HG03342 (cell line): ENCODE measurements around the gene PARD6G.
"Not testable (repeated sequence)": the region's sequence is repeated elsewhere in the genome, so short reads cannot be mapped to it uniquely, and the experiment has no call there.

Source experiments
- ATAC-seq: cut with Tn5 transposase; IDR thresholded peaks from one replicate; pipeline ENCODE4 v1.9.1; 2021; ENCODE audit warnings: mild to moderate bottlenecking, moderate library complexity; ENCODE audit not compliant: unreplicated experiment

PARD6G gene

GRCh38 chr18:80243204-80243603 lies 4.1 kb downstream of the PARD6G start:
- no peak for ATAC-seq

GRCh38 chr18:80241919-80242777 lies 5.2 kb downstream of the PARD6G start:
- ATAC-seq = no peak

GRCh38 chr18:80239830-80240229 lies 7.5 kb downstream of the PARD6G start:
- no peak for ATAC-seq

GRCh38 chr18:80238651-80239260 lies 8.6 kb downstream of the PARD6G start:
- no peak for ATAC-seq

GRCh38 chr18:80237519-80237918 lies 9.8 kb downstream of the PARD6G start:
- not testable (repeated sequence) for ATAC-seq

GRCh38 chr18:80234398-80234797 lies 12.9 kb downstream of the PARD6G start:
- no peak for ATAC-seq

GRCh38 chr18:80233899-80234298 lies 13.4 kb downstream of the PARD6G start:
- no peak for ATAC-seq

- ATAC-seq = no peak
These were observed 14.0 kb downstream of the PARD6G start for GRCh38 chr18:80233201-80233835.

GRCh38 chr18:80232710-80233109 lies 14.6 kb downstream of the PARD6G start:
- ATAC-seq = no peak

GRCh38 chr18:80232030-80232429 lies 15.3 kb downstream of the PARD6G start:
- ATAC-seq = no peak

- ATAC-seq = no peak
These were observed 15.7 kb downstream of the PARD6G start for GRCh38 chr18:80231616-80232015.

GRCh38 chr18:80231151-80231550 lies 16.2 kb downstream of the PARD6G start:
- ATAC-seq = no peak

GRCh38 chr18:80229766-80230745 lies 17.3 kb downstream of the PARD6G start:
- no peak for ATAC-seq

GRCh38 chr18:80229363-80229762 lies 18.0 kb downstream of the PARD6G start:
- no peak for ATAC-seq

GRCh38 chr18:80228051-80228848 lies 19.1 kb downstream of the PARD6G start:
- no peak for ATAC-seq

- ATAC-seq = no peak
These were observed 19.8 kb downstream of the PARD6G start for GRCh38 chr18:80227472-80227871.

- no peak for ATAC-seq
These were observed 21.6 kb downstream of the PARD6G start for GRCh38 chr18:80225685-80226084.

- no peak for ATAC-seq
These were observed 23.6 kb downstream of the PARD6G start for GRCh38 chr18:80223581-80224148.

- not testable (repeated sequence) for ATAC-seq
These were observed 27.8 kb downstream of the PARD6G start for GRCh38 chr18:80219488-80219887.
